Nucleus accumbens (tissue), 56 donors: ENCODE measurements around the gene TMIGD2.
"Not testable (repeated sequence)": the region's sequence is repeated elsewhere in the genome, so short reads cannot be mapped to it uniquely, and the experiment has no call there.

Experiments used
- DNase-seq, 56 donors: peaks; one replicate each; lab custom pipeline; 2025; lab: John Stamatoyannopoulos, UW

TMIGD2 gene

DNA sequence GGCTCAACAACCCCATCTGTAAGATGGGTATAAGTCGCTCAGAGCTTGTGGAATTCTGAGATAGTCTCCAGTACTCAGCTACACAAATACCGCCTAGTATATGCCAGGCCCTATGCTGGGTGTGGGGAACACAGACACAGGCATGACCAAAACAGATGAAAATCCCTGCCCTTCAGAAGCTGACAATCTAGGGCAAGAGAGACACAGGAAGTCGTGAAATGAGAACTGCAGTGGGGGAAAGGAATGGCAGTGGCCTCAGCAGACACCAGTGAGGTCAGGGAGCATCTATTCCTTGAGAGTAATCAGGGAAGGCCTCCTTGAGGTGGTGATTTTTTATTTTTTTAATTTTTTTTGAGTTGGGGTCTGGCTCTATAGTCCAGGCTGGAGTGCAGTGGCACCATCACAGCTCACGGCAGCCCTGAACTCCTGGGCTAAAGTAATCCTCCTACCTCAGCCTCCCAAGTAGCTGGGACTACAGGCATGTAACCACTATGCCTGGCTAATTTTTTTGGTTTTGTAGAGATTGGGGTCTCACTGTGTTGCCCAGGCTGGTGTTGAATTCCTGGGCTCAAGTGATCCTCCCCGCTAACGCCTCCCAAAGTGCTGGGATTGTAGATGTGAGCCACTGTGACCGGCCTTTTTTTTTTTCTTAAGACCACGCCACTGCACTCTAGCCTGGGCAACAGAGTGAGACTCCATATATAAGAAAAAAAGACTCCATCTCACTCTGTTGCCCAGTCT, 3.2 kb downstream of the TMIGD2 start:
- DNase-seq, result no peak

DNA sequence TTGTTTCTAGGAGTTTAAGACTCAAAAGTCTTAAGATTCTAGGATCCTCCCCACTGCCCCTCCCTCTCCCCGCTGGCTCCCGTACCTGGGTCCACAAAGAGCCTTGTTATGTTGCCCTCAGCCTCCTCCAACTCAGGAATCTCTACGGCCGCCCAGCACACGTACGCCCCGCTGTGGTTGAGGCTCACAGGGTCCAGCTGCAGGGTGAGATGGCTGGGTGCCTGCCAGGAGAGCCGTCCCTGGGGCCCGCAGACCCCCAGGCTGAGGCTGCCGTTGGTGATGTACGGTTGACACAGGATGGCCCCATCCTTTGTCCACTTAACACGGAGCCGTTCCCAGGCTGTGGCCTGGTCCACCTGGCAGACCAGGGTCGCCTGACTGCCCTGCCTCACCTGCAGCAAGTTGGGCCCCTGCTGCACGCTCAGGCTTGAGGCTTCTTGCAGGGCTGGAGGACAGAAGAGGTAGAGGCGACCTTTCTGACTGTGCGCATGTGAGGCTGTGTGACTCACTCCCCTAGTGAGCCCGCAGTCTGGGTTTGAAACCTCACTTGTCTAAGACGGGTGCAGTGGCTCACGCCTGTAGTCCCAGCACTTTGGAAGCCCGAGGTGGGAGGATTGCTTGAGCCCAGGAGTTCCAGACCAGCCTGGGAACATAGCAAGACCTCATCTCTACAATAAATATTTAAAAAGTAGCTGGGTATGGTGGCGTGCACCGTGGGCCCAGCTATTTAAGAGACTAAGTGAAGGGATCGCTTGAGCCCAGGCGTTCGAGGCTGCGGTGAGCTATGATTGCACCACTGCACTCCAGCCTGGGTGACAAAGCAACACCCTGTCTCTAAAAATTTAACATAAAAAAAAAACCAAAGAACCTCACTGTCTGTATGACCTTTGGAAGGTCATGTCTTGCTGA, 4.0 kb downstream of the TMIGD2 start:
- no peak for DNase-seq

DNA sequence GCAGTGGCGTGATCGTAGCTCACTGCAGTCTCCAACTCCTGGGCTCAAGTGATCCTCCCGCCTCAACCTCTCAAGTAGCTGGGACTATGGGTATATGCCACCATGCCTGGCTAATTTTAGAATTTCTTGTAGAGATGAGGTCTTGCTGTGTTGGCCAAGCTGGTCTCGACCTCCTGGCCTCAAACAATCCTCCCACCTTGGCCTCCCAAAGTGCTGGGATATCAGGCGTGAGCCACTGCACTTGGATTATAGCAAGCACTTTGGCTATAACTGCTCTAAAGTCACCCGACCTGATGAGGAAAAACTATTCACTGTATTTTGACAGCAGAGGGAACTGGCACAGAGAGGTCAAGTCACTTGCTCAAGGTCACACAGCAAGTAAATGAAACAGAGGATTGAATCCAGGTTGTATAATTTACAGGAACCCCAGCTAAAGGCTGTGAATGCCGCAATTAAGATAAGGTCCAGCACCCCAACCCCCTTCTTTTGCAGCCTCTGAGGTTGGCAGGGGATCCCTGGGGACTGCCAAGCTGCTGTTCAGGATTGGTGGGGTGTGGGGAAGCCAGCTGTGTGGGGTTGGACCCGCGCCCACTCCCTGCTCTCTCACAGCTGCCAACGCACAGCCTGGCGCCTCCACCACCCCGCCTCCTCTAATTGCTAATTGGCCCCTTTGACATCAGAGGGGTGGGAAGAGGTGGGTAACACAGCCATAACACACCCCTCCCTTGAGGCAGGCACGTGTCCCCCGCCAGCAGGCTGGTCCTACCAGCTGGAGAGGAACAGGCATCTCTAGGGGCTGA, 6.0 kb downstream of the TMIGD2 start:
- peak in 54 of 56 donors; percentile 3 to 85 (median 60) for DNase-seq

DNA sequence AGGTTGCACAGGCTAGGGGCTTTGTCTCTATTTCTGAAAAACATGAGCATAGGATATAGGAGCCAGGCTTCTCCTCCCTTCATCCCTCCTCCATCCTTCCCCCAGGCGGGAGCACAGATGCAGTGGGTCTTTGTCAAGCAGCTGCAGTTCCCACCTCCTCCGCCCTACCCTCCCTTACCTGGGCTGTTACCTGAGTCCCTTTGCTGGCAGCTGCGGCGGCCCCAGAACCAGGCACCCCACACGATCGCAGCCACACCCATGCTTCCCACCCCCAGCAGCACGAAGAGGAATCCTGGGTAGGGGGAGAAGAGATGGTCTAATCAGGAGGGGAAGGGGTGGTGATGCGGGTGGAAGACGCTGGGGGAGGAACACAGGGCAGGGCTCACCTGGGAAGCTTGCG, 7.8 kb downstream of the TMIGD2 start:
- DNase-seq, result no peak

DNA sequence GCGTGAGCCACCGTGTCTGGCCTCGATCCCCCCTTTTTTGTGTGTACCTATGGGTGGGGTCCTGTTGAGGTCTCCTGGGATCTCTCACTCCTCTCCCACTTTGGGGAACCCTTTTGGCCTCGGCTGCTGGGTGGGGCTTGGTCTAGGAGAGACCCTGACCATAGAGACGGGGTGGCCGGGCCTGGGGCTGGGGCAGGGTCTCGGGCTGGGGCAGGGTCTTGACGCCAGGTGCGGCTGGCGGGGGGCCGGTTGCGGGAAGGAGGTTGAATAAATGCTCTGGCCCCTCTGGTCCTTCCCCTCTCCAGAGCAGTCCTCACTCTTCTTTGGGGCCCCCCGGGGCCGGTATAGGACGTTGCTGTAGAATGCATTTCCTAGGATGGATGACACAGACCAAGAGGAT, 9.7 kb downstream of the TMIGD2 start:
- no peak for DNase-seq

DNA sequence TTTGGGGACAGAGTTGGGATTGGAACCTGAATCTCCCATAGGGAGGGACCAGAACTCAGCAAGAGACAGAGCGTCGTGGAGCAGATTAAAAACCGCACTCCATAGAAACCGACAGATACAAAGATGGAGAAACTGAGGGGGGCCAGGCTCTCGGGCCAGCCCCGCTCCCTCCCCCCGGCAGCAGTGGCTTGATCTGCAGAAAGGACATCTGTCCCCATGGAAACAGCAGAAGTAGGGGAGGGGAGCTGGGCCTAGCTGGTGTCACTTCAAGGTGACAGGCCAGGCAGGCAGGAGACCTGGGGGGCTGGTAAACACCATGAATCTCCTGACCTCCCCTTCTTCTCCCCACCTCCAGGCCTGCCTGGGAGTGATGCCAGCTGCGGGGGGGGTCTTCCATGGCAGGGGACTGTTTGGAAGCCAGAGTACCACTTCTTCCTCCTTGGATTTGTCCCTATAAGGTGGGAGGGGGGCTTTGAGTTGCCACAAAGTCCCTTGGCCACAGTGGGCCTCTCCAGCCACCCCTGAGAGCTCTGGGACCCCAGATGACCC, 10.9 kb downstream of the TMIGD2 start:
- DNase-seq, result no peak

DNA sequence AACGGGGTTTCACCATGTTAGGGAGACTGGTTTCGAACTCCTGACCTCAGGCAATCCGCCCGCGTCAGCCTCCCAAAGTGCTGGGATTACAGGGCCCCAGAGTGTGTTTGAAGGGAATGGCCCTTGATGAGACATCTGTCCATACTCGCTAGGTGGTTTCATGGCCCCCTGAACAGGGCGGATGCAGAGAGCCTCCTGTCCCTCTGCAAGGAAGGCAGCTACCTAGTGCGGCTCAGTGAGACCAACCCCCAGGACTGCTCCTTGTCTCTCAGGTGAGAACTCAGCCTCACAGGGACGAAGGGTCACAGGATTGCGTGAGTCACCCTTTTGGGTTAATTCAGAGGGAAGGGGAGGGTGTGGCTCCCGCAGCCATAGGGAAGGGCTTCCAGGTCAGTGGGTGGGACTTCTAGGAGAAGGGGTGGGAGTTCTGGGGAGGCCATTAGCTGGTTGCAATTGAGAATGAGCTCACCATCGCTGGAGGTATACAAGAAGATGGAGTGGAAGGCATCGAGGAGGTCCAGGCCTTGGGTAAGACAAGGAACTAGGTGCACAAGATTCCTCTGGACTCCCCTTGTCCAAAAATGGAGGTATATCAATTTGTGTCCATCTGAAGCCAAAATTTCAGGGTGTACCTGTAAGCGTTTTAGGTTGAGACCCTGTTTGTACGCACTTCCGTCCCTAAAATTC, 14.0 kb downstream of the TMIGD2 start:
- no peak for DNase-seq

DNA sequence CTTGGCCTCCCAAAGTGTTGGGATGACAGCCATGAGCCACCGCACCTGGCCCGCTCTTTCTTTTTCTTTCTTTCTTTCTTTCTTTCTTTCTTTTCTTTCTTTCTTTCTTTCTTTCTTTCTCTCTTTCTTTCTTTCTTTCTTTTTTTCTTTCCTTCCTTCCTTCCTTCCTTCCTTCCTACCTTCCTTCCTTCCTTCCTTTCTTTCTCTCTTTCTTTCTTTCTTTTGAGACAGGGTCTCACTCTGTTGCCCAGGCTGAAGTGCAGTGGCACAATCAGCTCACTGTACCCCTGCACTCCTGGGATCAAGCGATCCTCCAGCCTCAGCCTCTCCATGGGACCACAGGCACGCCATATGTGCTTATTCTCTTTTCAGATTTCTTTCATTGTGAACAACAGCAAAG, 16.0 kb downstream of the TMIGD2 start:
- not testable (repeated sequence) for DNase-seq

DNA sequence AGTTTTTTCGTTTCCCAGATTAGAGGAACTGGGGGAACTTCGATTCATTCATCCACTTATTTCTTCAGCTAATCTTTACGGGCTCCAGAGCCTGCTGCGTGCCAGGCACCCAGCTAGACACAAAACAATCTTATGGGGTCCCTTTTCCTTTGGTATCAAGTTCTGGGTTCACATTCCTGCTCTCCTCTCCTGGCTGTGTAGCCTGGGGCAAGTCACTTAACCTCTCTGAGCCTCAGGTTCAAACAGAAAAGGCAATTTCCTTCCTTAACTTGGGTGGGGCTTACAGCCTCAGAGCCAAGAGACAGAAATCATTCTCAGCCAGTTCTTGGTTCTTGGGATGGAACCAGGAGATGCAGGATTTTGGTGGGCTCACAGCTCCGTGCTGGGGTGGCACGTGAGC, 17.2 kb downstream of the TMIGD2 start:
- no peak for DNase-seq

DNA sequence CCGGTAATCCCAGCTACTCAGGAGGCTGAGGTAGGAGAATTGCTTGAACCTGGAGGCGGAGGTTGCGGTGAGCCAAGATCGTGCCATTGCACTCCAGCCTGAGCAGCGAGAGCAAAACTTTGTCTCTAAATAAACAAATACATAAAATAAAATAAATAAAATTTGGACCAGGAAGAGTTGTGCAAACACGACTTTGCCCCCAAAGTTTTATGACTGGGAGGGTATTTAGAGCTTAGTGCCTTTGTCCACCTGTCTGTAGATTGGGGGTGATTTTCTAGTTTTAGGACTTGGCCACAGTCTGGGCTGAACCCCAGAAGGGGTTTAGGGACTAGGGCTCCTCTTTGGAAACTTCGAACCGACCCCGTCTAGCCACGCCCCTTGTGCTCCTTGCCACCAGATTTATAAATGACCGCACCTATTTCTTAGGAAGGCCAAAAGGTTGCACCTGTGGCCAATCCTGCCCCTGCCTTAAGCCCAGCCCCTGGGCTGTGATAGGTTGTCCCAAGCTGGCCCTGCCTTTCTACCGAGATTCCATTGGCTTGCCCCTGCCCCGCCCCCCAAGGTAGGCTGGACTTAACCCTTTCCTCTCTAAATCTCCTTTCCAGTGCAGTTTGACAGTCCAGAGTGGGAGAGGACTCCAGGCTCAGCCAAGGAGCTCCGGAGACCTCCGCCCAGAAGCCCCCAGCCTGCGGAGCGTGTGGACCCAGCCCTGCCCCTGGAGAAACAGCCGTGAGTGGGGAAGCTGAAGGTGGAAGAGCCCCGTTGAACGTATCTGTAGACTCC, 17.8 kb downstream of the TMIGD2 start:
- DNase-seq, result no peak

DNA sequence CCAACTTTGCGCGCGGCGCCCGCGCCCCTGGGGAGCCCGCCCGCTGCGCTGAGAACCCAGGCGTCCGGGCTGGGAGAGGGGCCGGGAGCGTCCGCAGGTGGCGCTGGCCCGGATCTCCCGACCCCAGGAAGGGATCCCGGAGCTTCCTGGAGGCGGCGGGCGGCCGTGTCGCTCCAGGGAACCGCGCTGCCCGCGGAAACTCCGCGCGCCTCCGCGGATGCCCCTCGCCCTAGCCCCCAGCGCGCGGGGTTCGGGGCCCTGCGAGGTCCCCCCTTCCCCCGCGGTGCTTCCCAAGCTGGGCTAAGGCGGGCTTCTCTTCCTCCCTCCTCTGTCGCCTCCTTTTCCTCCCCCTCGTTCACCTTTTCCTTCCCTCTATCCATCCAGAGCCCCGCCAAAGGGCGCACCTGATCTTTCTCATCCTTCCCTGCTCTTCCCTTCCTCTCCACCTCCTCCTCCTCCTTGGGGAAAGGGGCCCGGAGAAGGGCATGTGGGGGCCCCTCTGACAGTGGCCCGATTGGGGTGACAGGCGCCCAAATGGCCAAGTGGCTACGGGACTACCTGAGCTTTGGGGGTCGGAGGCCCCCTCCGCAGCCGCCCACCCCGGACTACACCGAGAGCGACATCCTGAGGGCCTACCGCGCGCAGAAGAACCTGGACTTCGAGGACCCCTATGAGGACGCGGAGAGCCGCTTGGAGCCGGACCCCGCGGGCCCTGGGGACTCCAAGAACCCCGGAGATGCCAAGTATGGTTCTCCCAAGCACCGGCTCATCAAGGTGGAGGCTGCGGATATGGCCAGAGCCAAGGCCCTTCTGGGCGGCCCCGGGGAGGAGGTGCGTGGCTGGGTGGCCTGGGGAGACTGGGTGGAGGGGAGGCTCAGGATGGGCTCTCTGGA, 22.4 kb downstream of the TMIGD2 start:
- no peak for DNase-seq

DNA sequence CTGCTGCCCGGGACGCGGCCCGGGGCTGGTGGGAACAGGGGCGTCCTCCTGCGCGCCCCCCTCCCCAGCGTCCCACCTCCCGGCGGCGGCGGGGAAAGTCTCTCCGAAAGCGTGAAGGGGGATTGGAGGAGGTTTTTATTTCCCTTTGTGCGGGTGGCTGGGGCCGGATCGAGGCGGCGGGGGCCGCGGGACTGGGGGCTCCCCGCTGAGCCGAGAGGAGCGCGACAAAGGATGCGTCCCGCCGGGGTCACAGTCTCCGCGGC, 23.0 kb downstream of the TMIGD2 start:
- DNase-seq, result no peak

DNA sequence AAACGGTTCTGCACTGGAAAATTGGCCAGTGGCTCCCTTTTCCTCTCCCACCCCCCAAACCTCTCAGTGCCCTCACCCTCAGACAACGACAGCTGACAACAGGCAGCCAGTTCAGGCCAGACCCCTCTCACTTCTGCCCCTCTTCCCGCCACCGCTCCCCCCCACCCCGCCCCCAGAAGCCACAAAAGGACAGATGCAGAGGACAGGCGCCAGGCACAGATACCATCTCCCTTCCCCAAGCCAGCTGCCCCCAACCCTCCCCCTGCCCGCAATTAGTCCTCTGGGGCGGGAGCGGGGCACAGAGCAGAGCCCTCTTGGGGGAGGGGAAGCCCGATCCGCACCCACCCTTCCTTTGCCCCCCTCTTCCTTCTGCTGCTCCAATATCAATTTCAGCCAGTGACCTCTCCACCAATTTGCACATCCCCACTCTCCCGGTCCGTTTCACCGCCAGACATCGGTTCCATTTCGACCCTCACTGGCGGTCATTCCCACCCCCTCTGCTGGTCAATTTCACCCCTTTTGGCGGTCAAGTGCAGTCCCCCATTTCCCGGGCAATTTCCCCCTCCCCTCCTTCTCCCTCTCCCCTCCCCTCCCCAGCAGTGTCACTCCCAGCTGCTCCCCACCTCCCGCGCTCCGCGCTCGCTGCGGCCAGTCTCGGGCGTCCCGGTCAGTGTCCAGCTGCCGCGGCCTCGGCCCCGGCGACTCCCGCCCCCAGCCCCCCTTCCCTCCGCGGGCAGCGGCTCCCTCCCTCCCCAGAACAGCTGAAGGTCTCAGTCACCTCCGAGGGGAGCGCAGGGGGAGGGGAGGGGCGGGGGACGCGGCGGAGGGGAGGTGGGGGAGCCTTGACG, 23.5 kb downstream of the TMIGD2 start, which contains the start of gene SHD:
Gene SHD, plus strand, starts transcription at position 848 of the 848 bp plus-strand sequence. CDS start 798 bp downstream, outside the sequence.
- peak in 2 of 56 donors; percentile 12 to 21 for DNase-seq

DNA sequence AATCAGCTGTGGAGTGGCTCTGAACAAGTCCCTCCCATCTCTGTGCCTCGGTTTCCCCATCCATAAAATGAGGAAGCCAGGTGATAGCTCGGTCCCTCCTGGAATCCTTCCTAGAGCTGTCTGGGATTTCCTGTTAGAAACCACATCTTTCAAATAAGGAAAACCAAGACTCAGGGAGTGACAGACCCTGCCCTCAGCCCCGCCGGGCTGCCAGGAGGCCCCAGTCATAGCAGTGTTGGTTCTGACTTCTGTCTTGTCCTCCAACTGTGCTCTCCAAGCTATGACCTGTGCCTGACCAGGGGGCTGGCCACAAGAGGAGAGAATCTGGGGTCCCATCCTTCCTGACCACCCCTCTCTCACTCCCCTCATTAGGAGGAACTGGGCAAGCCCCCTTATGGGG, 24.2 kb downstream of the TMIGD2 start:
- no peak for DNase-seq

DNA sequence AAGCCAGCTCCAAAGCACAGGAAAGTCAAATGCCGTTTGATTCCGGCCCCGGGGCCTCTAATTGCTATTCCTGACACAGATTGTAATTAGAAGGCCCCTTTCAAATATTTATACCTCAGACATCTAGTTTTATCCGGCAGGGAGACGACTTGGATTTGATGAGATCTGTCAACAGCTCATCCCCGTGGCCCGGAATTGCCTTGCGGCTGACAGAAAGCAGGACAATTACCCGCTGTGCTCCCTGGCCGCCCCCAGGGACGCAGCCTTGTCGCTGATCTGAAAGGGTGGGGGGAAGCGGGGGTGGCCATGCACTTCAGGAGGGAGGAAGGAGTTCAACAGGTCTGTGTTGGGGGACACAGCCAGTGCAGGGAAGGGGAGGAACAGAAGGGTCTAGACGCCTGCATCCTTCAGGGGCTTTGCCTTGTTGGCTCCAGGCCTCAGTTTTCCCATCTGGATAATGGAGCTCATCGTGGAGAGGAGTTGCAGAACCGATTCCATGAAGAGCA, 24.9 kb downstream of the TMIGD2 start:
- no peak for DNase-seq

DNA sequence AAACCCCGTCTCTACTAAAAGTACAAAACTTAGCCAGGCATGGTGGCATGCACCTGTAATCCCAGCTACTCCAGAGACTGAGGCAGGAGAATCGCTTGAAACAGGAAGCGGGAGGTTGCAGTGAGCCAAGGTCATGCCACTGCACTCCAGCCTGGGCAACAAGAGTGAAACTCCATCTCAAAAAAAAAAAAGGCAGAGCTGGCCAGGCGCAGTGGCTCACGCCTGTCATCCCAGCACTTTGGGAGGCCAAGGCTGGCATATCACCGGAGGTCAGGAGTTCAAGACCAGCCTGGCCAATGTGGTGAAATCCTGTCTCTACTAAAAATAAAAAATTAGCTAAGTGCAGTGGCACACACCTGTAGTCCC, 27.9 kb downstream of the TMIGD2 start:
- not testable (repeated sequence) for DNase-seq

DNA sequence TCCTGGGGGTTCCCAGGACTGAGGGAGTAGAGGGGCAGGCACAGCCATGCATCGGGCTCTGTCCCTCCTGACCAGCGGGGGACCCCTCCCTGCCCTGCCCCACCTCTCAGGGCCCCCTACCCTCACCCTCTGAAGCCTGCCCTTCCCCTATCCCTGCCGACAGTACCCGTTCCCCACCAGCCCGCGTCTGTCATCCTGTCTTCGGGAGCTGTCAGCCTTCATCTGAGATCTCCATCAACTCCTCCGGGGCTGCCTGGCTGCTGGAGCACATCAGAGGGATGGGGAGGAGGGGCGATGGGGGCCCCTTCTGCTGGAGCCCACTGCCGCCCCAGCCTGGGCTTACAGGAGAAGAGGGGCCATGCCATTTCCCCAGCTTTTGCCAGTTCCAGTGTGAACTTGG, 29.3 kb downstream of the TMIGD2 start:
- DNase-seq, result no peak
